ENCODE data around the gene LRRTM2. TPM values are rescaled to one million over a fixed set of nuclear protein-coding genes. Genes with fewer than 3 reads are reported as not detected.

The LRRTM2 gene
- total RNA-seq, 4 donors from 2014 or later = under 0.01 to 1.4 (median 0.55) TPM; not detected in 1

- Histone ChIP-seq H3K27ac (no peak overlapping the region), H3K9me3 (no peaks in the 10 kb centered on the region), H3K4me3 (no peak overlapping the region), H3K27me3 (no peaks in the 10 kb centered on the region), H3K4me1 (no peaks in the 10 kb centered on the region), H3K36me3 (no peaks in the 10 kb centered on the region)
- no peak for DNase-seq
- intact Hi-C loops (cut with DNase I; ENCODE audit: low total_unique reads) = no loop called here
- TF ChIP-seq CTCF (IDR thresholded peaks at IDR 0.05) (no peak), POLR2A (IDR thresholded peaks at IDR 0.05) (no peak)
Measured at GRCh38 chr5:138909734-138910133, 34.6 kb upstream of the LRRTM2 start.

GRCh38 chr5:138905541-138905940 lies 30.4 kb upstream of the LRRTM2 start:
- intact Hi-C loops (cut with DNase I; ENCODE audit: low total_unique reads) = no loop called here
- Histone ChIP-seq H3K27ac (no peak overlapping the region), H3K4me3 (no peak overlapping the region)

GRCh38 chr5:138903130-138903775 lies 28.1 kb upstream of the LRRTM2 start:
- Histone ChIP-seq H3K4me1 (no peaks in the 10 kb centered on the region), H3K27me3 (no peaks in the 10 kb centered on the region), H3K4me3 (no peak overlapping the region), H3K9me3 (no peaks in the 10 kb centered on the region), H3K36me3 (no peaks in the 10 kb centered on the region), H3K27ac (no peak overlapping the region)
- no peak for TF ChIP-seq CTCF (IDR thresholded peaks at IDR 0.05)
- no peak for TF ChIP-seq POLR2A (IDR thresholded peaks at IDR 0.05)
- intact Hi-C loops (cut with DNase I; ENCODE audit: low total_unique reads) = no loop called here
- DNase-seq = no peak

More at GRCh38 chr5:138905541-138905940, 30.4 kb upstream of the LRRTM2 start:
- H3K36me3 ChIP-seq = no peaks in the 10 kb centered on the region
- no peaks in the 10 kb centered on the region for H3K4me1 ChIP-seq
- TF ChIP-seq CTCF (IDR thresholded peaks at IDR 0.05) (no peak), POLR2A (IDR thresholded peaks at IDR 0.05) (no peak)
- DNase-seq = no peak
- no peaks in the 10 kb centered on the region for H3K9me3 ChIP-seq
- H3K27me3 ChIP-seq = no peaks in the 10 kb centered on the region

GRCh38 chr5:138901716-138902115 lies 26.6 kb upstream of the LRRTM2 start:
- no peaks in the 10 kb centered on the region for H3K27me3 ChIP-seq
- intact Hi-C loops (cut with DNase I; ENCODE audit: low total_unique reads) = no loop called here
- no peak for DNase-seq
- no peaks in the 10 kb centered on the region for H3K4me1 ChIP-seq
- no peaks in the 10 kb centered on the region for H3K9me3 ChIP-seq
- TF ChIP-seq POLR2A (IDR thresholded peaks at IDR 0.05) (no peak), CTCF (IDR thresholded peaks at IDR 0.05) (no peak)
- no peak overlapping the region for H3K27ac ChIP-seq
- H3K4me3 ChIP-seq = no peak overlapping the region
- H3K36me3 ChIP-seq = no peaks in the 10 kb centered on the region

GRCh38 chr5:138900281-138900965 lies 25.3 kb upstream of the LRRTM2 start:
- intact Hi-C loops (cut with DNase I; ENCODE audit: low total_unique reads) = no loop called here
- peak overlapping the region in 1 of 2 donors; percentile 42 for H3K27ac ChIP-seq
- DNase-seq = no peak
- no peaks in the 10 kb centered on the region for H3K27me3 ChIP-seq
- H3K4me3 ChIP-seq = no peak overlapping the region
- no peaks in the 10 kb centered on the region for H3K4me1 ChIP-seq
- no peaks in the 10 kb centered on the region for H3K9me3 ChIP-seq
- TF ChIP-seq CTCF (IDR thresholded peaks at IDR 0.05) (no peak), POLR2A (IDR thresholded peaks at IDR 0.05) (no peak)
- no peaks in the 10 kb centered on the region for H3K36me3 ChIP-seq

Data from uterus (tissue), 4 donors.